HG03196 (cell line): ENCODE measurements around the gene DNAL1.
A peak's percentile ranks its signal among the peaks of the same experiment; 100 is the strongest.

Experiments used
- ATAC-seq: cut with Tn5 transposase; IDR thresholded peaks from one replicate; pipeline ENCODE4 v1.9.1; 2021; ENCODE audit not compliant: unreplicated experiment

DNAL1 gene

GRCh38 chr14:73722581-73722980 lies 77.8 kb downstream of the DNAL1 start:
- ATAC-seq = no peak

GRCh38 chr14:73723406-73723796 lies 78.6 kb downstream of the DNAL1 start:
- ATAC-seq = no peak

GRCh38 chr14:73723797-73724661 lies 79.2 kb downstream of the DNAL1 start:
- no peak for ATAC-seq

- ATAC-seq = no peak
Observed at GRCh38 chr14:73724696-73725095, 79.9 kb downstream of the DNAL1 start.

- no peak for ATAC-seq
Observed at GRCh38 chr14:73725116-73726024, 80.6 kb downstream of the DNAL1 start.

- ATAC-seq = no peak
Observed at GRCh38 chr14:73726025-73726961, 81.5 kb downstream of the DNAL1 start.

- no peak for ATAC-seq
Observed at GRCh38 chr14:73727166-73727565, 82.4 kb downstream of the DNAL1 start.

GRCh38 chr14:73728717-73729330 lies 84.0 kb downstream of the DNAL1 start:
- no peak for ATAC-seq

GRCh38 chr14:73729556-73730265 lies 84.9 kb downstream of the DNAL1 start:
- ATAC-seq = no peak

- no peak for ATAC-seq
Observed at GRCh38 chr14:73731111-73731510, 86.3 kb downstream of the DNAL1 start.

GRCh38 chr14:73732006-73732405 lies 87.2 kb downstream of the DNAL1 start:
- no peak for ATAC-seq

GRCh38 chr14:73736842-73737241 lies 92.1 kb downstream of the DNAL1 start:
- ATAC-seq = no peak

GRCh38 chr14:73738518-73739173 lies 93.9 kb downstream of the DNAL1 start:
- no peak for ATAC-seq

- no peak for ATAC-seq
Observed at GRCh38 chr14:73739174-73739898, 94.5 kb downstream of the DNAL1 start.

GRCh38 chr14:73739899-73740617 lies 95.3 kb downstream of the DNAL1 start:
- no peak for ATAC-seq

GRCh38 chr14:73740618-73741326 lies 96.0 kb downstream of the DNAL1 start:
- no peak for ATAC-seq

- ATAC-seq = peak; percentile 49
Observed at GRCh38 chr14:73741386-73741875, 96.6 kb downstream of the DNAL1 start.
